RWPE1 (cell line): ENCODE data around the gene MTX1.
"Not testable (repeated sequence)": the region's sequence is repeated elsewhere in the genome, so short reads cannot be mapped to it uniquely, and the experiment has no call there.

Source experiments
- CTCF ChIA-PET: fragments of 350-600 bp; sonication (Branson Sonifier 250); formaldehyde crosslinking; extraction: SDS; loops from one replicate; lab custom pipeline; 2021; lab: Yijun Ruan, JAX
- POLR2A ChIA-PET: fragments of 400-600 bp; formaldehyde crosslinking; extraction: SDS; loops from one replicate; lab custom pipeline; 2020; ENCODE audit warnings: antibody characterized with exemption; ENCODE audit not compliant: low non-redundant PET; lab: Yijun Ruan, JAX
- DNase-seq: peaks from one replicate; pipeline ENCODE4 v3.0.0; 2012; ENCODE audit warnings: low spot score
- H3K27ac ChIP-seq: fragments of 450-650 bp; 2 replicates; pipeline ENCODE4 v1.5.1; 2017
- TF ChIP-seq, protein P1 (sequence below): fragments of 450-650 bp; conservative IDR thresholded peaks from 2 replicates; pipeline ENCODE4 v1.5.1; 2017; ENCODE audit warnings: low read depth, mild to moderate bottlenecking

Gene MTX1

DNA sequence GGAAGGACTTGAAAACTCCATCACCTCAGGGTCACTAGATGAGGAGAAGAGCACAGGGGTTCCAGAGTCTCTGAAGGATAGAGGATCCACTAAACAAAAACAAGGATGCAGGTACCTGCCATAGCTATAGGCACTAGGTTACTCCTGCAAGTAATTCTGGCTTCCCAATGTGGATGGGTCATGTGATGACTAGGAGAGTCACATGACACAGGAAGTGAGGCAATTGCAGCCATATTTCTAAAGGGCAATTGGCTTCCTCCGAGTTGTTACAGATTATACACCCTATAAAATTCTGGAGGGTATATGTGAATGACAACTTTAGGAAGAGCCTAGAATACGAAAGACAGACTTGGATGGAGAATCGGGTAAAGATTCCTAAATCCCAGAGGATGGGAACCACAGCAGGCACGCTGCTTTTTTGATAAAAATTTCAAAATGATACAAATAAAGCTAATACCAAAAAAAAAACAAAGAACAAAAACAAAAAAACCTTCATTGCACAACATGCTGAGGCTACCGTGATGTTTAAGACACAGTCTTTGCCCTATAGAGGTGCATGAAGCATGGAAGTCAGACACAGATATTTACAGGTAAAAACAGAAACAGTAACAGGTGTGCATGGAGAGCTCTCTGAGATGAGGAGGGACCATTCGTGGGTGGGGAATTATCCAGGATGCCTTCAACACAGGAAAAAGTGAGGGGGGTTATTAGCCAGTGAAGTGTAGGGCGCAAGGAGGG, 10.5 kb downstream of the MTX1 start:
- TF ChIP-seq, protein P1, sequence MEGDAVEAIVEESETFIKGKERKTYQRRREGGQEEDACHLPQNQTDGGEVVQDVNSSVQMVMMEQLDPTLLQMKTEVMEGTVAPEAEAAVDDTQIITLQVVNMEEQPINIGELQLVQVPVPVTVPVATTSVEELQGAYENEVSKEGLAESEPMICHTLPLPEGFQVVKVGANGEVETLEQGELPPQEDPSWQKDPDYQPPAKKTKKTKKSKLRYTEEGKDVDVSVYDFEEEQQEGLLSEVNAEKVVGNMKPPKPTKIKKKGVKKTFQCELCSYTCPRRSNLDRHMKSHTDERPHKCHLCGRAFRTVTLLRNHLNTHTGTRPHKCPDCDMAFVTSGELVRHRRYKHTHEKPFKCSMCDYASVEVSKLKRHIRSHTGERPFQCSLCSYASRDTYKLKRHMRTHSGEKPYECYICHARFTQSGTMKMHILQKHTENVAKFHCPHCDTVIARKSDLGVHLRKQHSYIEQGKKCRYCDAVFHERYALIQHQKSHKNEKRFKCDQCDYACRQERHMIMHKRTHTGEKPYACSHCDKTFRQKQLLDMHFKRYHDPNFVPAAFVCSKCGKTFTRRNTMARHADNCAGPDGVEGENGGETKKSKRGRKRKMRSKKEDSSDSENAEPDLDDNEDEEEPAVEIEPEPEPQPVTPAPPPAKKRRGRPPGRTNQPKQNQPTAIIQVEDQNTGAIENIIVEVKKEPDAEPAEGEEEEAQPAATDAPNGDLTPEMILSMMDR = no peak
- peak overlapping the region; percentile 37; the same call in 1 of the 2 replicates for H3K27ac ChIP-seq
- DNase-seq = no peak
- ChIA-PET CTCF (interaction anchor here (0.7 kb wide), 1 partner anchor 12 kb away, joined by 3 read pairs; no protein-coding TSS in a partner anchor), POLR2A (no interaction called here)

DNA sequence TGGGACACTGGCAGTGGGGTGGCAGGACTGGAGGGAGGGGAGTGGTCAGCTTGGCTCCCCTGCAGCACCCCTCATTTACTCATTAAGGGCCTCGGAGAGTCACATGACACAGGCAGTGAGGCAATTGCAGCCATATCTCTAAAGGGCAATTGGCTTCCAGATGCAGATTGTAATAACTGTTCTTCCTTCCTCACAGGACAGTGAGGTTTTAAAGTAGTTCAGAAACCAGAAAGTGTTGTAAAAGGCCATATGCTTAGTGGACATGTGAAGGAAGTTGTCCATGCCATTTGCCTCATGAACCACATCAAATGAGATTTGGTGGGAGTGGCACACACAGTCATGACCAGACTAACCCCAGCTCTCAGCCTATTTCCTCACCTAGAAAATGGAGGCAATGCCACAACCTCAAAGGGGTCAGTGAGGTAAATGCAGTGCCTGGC, 11.1 kb downstream of the MTX1 start:
- CTCF ChIA-PET = interaction anchor here (0.7 kb wide), 1 partner anchor 12 kb away, joined by 3 read pairs; no protein-coding TSS in a partner anchor
- TF ChIP-seq, protein P1 = no peak
- DNase-seq = no peak
- POLR2A ChIA-PET = no interaction called here
- H3K27ac ChIP-seq = peak overlapping the region; percentile 37; the same call in 1 of the 2 replicates

DNA sequence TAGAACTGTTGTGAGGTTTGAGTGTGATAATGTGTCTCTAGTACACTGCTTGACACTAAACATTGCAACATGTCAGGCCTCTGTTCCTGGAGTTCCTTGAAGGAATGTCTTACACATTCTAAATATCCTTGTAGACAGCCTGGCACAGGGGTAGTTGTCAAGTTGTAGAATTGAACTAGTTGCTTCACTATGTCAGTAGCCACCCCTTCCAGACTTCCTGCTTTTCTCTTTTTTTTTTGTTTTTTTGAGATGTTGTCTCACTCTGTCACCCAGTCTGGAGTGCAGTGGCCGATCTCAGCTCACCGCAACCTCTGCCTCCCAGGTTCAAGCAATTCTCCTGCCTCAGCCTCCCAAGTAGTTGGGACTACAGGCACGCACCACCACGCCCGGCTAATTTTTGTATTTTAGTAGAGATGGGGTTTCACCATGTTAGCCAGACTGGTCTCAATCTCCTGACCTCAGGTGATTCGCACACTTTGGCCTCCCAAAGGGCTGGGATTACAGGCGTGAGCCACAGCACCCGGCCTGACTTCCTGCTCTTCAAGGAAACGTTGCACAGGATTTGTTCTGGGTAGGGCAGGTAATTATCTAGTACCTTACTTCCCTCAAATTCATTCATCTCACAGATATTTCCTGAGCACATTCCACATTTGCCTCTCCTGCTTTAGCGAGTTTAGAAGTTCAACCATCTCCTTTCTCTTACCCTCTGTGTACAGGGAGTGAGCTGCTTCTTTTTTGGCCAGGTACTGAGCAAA, 11.9 kb downstream of the MTX1 start:
- peak overlapping the region; percentile 51 for H3K27ac ChIP-seq
- DNase-seq, POLR2A ChIA-PET, CTCF ChIA-PET: not testable (repeated sequence)

DNA sequence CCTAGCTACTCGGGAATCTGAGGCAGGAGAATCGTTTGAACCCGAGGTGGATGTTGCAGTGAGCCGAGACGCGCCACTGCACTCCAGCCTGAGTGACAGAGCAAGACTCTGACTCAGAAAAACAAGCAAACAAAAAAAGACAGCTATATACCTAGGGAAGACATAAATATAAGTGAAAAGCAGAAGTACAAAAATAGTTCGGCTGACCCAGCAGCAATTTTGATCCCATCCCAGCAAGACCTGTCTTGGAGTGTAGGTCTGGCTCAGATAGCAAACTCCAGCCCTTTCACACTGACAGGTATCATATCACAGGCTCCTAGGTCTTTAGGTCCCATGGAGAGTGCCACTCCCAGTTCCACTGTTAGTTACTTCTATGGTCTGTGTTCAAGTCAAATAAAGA, 14.6 kb downstream of the MTX1 start:
- TF ChIP-seq, protein P1 = no peak
- no peak for DNase-seq
- no peak overlapping the region for H3K27ac ChIP-seq
- ChIA-PET POLR2A (no interaction called here), CTCF (no interaction called here)

DNA sequence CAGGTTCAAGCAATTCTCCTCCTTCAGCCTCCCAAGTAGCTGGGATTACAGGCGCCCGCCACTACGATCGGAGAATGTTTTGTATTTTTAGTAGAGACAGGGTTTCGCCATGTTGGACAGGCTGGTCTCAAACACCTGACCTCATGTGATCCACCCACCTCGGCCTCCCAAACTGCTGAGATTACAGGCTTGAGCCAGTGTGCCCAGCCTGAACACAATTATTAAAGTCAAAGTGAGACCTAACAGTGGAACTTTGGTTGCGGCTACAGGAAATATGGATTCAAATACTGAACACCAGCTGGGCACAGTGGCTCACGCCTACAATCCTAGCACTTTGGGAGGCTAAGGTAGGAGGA, 16.9 kb downstream of the MTX1 start:
- CTCF ChIA-PET = interaction anchor here (1.1 to 2.2 kb wide), 3 partner anchors 18 to 52 kb away, joined by 5 to 22 read pairs (median 7); partner anchors contain the start of genes KRTCAP2 and THBS3
- H3K27ac ChIP-seq = peak overlapping the region; percentile 90
- DNase-seq, POLR2A ChIA-PET: not testable (repeated sequence)

DNA sequence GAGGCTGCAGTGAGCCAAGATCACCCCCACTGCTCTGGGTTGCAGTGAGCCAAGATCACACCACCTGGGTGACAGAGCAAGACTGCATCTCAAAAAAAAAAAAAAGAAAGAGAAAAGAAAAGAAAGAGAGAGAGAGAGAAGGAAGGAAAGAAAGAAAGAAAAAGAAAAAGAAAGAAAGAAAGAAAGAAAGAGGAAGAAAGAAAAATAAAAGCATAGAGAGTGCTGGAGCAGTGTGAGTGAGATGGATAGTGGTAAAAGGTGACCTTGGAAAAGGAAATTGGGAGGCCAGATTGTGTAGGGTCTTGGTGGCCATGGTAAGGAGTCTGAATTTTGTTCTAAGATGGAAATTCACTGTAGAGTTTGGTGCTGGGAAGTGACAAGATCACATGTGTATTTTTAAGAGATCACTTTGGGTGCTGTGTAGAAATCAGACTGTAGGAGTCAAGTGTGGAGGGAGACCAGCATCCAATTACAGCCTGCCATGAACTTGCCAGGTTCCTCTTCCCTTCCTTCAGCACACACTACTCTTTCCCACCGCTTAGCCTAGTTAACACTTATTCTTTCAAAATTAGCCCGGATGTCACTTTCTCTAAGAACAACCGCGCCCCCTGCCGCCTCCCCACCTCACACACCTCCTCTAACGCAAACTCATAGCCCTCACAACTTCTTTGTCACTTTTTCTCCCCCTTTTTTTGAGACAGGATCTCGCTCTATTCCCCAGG, 17.9 kb downstream of the MTX1 start:
- TF ChIP-seq, protein P1 = peak; percentile 67
- peak overlapping the region; percentile 90 for H3K27ac ChIP-seq
- CTCF ChIA-PET = interaction anchor here (0.8 to 2.8 kb wide), 3 partner anchors 10 to 24 kb away, joined by 3 to 22 read pairs (median 13); partner anchors contain the start of gene THBS3
- peak; percentile 73 for DNase-seq
- POLR2A ChIA-PET = interaction anchor here (0.6 to 1.2 kb wide), 4 partner anchors 15 to 23 kb away, joined by 3 to 4 read pairs (median 4); a partner anchor contains a TSS

DNA sequence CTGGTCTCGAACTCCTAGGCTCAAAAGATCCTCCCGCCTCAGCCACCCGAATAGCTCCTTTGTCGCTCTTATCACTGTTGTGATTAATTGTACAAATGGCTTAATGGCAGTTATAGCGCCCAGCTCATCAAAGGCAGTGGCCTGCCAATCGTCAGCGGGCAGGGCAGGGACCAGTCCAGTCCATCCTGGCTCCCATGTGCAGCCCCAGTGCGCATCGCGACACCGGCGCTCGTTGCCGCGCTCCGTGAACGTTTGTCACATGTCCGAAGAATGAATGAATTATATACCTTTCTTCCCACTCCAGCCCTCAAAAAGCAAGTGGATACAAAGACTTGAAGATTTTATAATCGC, 18.4 kb downstream of the MTX1 start:
- CTCF ChIA-PET = interaction anchor here (0.8 to 2.8 kb wide), 3 partner anchors 9 to 23 kb away, joined by 3 to 22 read pairs (median 13); partner anchors contain the start of gene THBS3
- DNase-seq = no peak
- POLR2A ChIA-PET = interaction anchor here (0.6 to 1.2 kb wide), 4 partner anchors 14 to 24 kb away, joined by 3 to 4 read pairs (median 4); a partner anchor contains a TSS
- peak overlapping the region; percentile 90 for H3K27ac ChIP-seq
- TF ChIP-seq, protein P1 = peak; percentile 35; the same call in 1 of the 2 replicates
